ENCODE results near the gene MEI4.

Gene MEI4

DNA sequence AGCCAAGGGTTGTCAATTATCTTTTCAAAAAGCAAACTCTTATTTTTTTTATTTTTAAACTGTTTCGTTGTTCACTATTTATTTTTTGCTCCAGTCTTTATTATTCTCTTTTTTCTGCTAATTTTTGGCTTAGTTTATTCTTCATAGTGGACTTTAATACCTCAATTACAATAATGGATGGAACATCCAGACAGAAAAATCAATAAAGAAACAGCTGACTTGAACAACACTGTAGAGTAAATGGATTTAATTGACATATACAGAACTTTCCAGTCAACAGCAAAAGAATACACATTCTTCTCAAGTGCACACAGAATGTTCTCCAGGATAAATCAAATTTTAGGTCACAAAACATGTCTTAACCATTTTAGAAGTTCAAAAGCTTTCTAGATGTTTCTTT lies 111.5 kb downstream of the MEI4 start:
- Histone ChIP-seq H3K4me3 (ENCODE audit: low read length, poor library complexity, severe bottlenecking) (no peak overlapping the region), H3K36me3 (ENCODE audit: insufficient read depth, low read length) (no peaks in the 10 kb centered on the region), H3K4me1 (ENCODE audit: insufficient read depth, low read length, poor library complexity, severe bottlenecking) (no peaks in the 10 kb centered on the region), H3K27me3 (ENCODE audit: insufficient read depth, low read length, poor library complexity, severe bottlenecking) (no peaks in the 10 kb centered on the region), H3K9me2 (replicated peaks; ENCODE audit: low read depth, low read length) (no peaks in the 10 kb centered on the region), H4K20me1 (ENCODE audit: insufficient read depth, low read length, poor library complexity, severe bottlenecking) (no peaks in the 10 kb centered on the region), H3K4me2 (ENCODE audit: low read depth, low read length, poor library complexity, severe bottlenecking) (no peak overlapping the region), H2AFZ (ENCODE audit: low read length) (no peak overlapping the region), H3F3A (ENCODE audit: low read depth) (no peaks in the 10 kb centered on the region), H3K9me3 (ENCODE audit: insufficient read depth, low read depth, low read length) (no peaks in the 10 kb centered on the region), H3K9ac (ENCODE audit: low read depth, low read length, poor library complexity, severe bottlenecking) (no peak overlapping the region), H3K79me2 (ENCODE audit: insufficient read depth, low read length) (no peaks in the 10 kb centered on the region)
- no peak for TF ChIP-seq EZH2phosphoT487 (IDR thresholded peaks at IDR 0.05; ENCODE audit: borderline replicate concordance)
- TF ChIP-seq, protein P1, sequence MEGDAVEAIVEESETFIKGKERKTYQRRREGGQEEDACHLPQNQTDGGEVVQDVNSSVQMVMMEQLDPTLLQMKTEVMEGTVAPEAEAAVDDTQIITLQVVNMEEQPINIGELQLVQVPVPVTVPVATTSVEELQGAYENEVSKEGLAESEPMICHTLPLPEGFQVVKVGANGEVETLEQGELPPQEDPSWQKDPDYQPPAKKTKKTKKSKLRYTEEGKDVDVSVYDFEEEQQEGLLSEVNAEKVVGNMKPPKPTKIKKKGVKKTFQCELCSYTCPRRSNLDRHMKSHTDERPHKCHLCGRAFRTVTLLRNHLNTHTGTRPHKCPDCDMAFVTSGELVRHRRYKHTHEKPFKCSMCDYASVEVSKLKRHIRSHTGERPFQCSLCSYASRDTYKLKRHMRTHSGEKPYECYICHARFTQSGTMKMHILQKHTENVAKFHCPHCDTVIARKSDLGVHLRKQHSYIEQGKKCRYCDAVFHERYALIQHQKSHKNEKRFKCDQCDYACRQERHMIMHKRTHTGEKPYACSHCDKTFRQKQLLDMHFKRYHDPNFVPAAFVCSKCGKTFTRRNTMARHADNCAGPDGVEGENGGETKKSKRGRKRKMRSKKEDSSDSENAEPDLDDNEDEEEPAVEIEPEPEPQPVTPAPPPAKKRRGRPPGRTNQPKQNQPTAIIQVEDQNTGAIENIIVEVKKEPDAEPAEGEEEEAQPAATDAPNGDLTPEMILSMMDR (conservative IDR thresholded peaks at IDR 0.05; ENCODE audit: low read length), result no peak

DNA sequence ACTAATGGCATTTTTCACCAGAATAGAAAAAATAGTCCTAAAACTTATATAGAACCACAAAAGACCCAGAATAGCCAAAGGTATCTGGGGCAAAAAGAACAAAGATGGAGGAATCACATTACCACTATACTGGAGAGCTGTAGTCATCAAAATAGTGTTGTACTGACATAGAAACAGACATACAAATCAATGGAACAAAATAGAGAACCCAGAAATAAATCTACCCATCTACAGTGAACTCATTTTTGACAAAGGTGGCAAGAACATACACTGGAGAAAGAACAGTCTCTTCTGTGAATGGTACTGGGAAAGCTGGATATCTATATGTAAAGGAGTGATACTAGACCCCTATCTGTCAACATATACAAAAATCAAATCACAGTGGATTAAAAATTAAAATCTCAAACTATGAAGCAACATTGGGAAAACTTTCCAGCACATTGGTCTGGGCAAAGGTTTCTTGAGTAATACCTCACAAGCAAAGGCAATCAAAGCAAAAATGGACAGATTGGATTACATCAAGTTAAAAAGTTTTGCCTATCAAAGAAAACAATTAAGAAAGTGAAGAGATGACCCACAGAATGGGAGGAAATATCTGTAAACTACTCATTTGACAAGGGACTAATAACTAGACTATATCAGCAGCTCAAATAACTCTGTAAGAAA lies 120.5 kb downstream of the MEI4 start:
- Histone ChIP-seq H3K4me2 (ENCODE audit: low read depth, low read length, poor library complexity, severe bottlenecking) (no peak overlapping the region), H3F3A (ENCODE audit: low read depth) (no peaks in the 10 kb centered on the region), H3K9ac (ENCODE audit: low read depth, low read length, poor library complexity, severe bottlenecking) (no peak overlapping the region), H4K20me1 (ENCODE audit: insufficient read depth, low read length, poor library complexity, severe bottlenecking) (no peaks in the 10 kb centered on the region), H3K36me3 (ENCODE audit: insufficient read depth, low read length) (no peaks in the 10 kb centered on the region), H3K4me3 (ENCODE audit: low read length, poor library complexity, severe bottlenecking) (no peak overlapping the region), H3K9me3 (ENCODE audit: insufficient read depth, low read depth, low read length) (no peaks in the 10 kb centered on the region), H3K9me2 (replicated peaks; ENCODE audit: low read depth, low read length) (no peaks in the 10 kb centered on the region), H3K4me1 (ENCODE audit: insufficient read depth, low read length, poor library complexity, severe bottlenecking) (no peaks in the 10 kb centered on the region), H2AFZ (ENCODE audit: low read length) (no peak overlapping the region), H3K27me3 (ENCODE audit: insufficient read depth, low read length, poor library complexity, severe bottlenecking) (no peaks in the 10 kb centered on the region), H3K79me2 (ENCODE audit: insufficient read depth, low read length) (no peaks in the 10 kb centered on the region)
- TF ChIP-seq EZH2phosphoT487 (IDR thresholded peaks at IDR 0.05; ENCODE audit: borderline replicate concordance), result no peak
- TF ChIP-seq, protein P1 (conservative IDR thresholded peaks at IDR 0.05; ENCODE audit: low read length), result no peak

DNA sequence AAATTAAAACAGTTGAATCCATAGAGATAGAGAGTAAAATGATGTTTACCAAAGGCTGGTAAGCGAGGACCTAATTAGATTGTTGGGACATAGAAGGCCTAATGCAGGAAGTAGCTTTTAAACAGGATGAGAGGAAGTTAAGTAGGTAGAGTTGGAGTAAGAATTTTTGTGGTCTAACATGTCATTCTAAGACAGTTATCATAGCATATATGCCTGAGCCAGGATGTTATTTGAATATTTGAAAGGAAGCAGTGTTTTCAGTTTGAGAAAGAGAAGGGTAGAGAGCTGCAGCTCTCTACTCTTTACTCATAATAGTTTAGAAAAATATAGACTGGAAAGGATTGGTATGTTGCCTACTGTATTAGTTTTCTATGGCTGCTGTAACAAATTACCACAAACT lies 121.6 kb downstream of the MEI4 start:
- Histone ChIP-seq H3F3A (ENCODE audit: low read depth) (no peaks in the 10 kb centered on the region), H3K9me3 (ENCODE audit: insufficient read depth, low read depth, low read length) (no peaks in the 10 kb centered on the region), H3K79me2 (ENCODE audit: insufficient read depth, low read length) (no peaks in the 10 kb centered on the region), H3K4me2 (ENCODE audit: low read depth, low read length, poor library complexity, severe bottlenecking) (no peak overlapping the region), H3K36me3 (ENCODE audit: insufficient read depth, low read length) (no peaks in the 10 kb centered on the region), H3K9me2 (replicated peaks; ENCODE audit: low read depth, low read length) (no peaks in the 10 kb centered on the region), H3K4me1 (ENCODE audit: insufficient read depth, low read length, poor library complexity, severe bottlenecking) (no peaks in the 10 kb centered on the region), H3K9ac (ENCODE audit: low read depth, low read length, poor library complexity, severe bottlenecking) (no peak overlapping the region), H4K20me1 (ENCODE audit: insufficient read depth, low read length, poor library complexity, severe bottlenecking) (no peaks in the 10 kb centered on the region), H2AFZ (ENCODE audit: low read length) (no peak overlapping the region), H3K4me3 (ENCODE audit: low read length, poor library complexity, severe bottlenecking) (no peak overlapping the region), H3K27me3 (ENCODE audit: insufficient read depth, low read length, poor library complexity, severe bottlenecking) (no peaks in the 10 kb centered on the region)
- TF ChIP-seq, protein P1 (conservative IDR thresholded peaks at IDR 0.05; ENCODE audit: low read length), result no peak
- no peak for TF ChIP-seq EZH2phosphoT487 (IDR thresholded peaks at IDR 0.05; ENCODE audit: borderline replicate concordance)
